IPS DF 6.9 (cell line): ENCODE measurements around the gene EIF4E3.

Source experiments
- DNase-seq: peaks from one replicate; pipeline ENCODE4 v3.0.0-alpha.2; 2013; ENCODE audit warnings: low read depth, low spot score
- H3K27ac ChIP-seq: one replicate; pipeline ENCODE4 v1.5.1; 2013; ENCODE audit warnings: low read length, control low read depth
- H3K27me3 ChIP-seq: 2 replicates; pipeline ENCODE4 v1.6.1; 2013; ENCODE audit warnings: mild to moderate bottlenecking, low read length; ENCODE audit not compliant: control insufficient read depth, insufficient read depth
- H3K36me3 ChIP-seq: 2 replicates; pipeline ENCODE4 v1.6.1; 2013; ENCODE audit warnings: low read length; ENCODE audit not compliant: control insufficient read depth, insufficient read depth
- H3K4me1 ChIP-seq: 2 replicates; pipeline ENCODE4 v1.6.1; 2013; ENCODE audit warnings: low read length; ENCODE audit not compliant: control insufficient read depth, insufficient read depth
- H3K4me3 ChIP-seq: 2 replicates; pipeline ENCODE4 v1.5.1; 2013; ENCODE audit warnings: mild to moderate bottlenecking, low read length
- H3K9me3 ChIP-seq: 2 replicates; pipeline ENCODE4 v1.6.1; 2013; ENCODE audit warnings: low read length, inconsistent platforms; ENCODE audit not compliant: control insufficient read depth, insufficient read depth
- WGBS: extraction: QIAGEN DNeasy Blood & Tissue Kit; methylation state at CpG from one replicate; pipeline ENCODE4 v1.1.7; 2013; ENCODE audit warnings: mixed read lengths, missing lambda C conversion rate; ENCODE audit not compliant: insufficient read length, insufficient coverage; 5-methylcytosine and 5-hydroxymethylcytosine counted together

The EIF4E3 gene

DNA sequence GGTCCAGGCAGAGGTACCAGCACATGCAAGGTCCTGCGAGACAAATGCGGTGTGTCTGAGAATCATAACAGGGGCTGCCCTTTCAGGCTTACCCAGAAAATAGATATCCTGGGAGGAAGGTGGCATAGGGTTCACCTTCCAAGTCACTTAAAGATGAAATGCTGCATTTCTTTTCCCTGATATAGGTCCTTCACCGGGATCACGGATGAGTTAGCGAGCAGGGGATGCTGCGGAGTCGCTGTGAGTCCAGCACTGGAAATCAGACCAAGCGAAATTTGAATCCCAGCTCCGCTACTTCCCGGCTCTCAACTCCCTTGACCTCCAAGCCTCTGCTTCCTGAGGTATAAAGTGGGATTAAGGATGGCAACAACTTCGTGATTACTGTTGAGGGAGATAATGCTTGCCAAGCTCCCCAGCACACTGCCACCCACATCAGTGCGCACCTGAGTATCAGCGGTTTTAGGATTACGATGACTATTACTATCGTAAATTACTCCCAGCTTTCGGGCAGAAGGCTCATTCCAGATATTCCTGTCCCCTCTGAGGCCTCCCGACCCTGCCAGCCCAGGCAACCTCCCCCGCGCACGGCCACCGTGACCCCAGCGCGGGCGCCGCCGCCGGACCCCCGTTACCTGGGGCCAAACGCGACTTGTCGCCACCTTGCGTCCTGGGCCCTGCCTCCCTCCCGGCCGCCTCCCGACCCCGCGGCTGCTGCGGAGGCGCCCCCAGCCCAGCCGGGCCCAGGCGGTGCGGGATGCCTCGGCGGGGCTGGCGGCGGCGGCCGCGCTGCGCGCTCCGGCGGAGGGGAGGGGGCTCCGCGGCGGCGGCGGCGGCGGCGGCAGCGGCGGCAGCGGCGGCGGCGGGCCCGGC, 27.9 kb upstream of the EIF4E3 start:
- peak overlapping the region; percentile 72; the same call in 1 of the 2 replicates for H3K4me3 ChIP-seq
- no peak for DNase-seq
- H3K36me3 ChIP-seq, result no peaks in the 10 kb centered on the region
- WGBS, result no CpG with 5 or more reads among the region's 68 CpGs
- peaks cover 6% of the 10 kb centered on the region; the same call in 1 of the 2 replicates for H3K4me1 ChIP-seq
- no peaks in the 10 kb centered on the region for H3K9me3 ChIP-seq
- H3K27ac ChIP-seq, result no peak overlapping the region
- peaks cover 23% of the 10 kb centered on the region for H3K27me3 ChIP-seq

DNA sequence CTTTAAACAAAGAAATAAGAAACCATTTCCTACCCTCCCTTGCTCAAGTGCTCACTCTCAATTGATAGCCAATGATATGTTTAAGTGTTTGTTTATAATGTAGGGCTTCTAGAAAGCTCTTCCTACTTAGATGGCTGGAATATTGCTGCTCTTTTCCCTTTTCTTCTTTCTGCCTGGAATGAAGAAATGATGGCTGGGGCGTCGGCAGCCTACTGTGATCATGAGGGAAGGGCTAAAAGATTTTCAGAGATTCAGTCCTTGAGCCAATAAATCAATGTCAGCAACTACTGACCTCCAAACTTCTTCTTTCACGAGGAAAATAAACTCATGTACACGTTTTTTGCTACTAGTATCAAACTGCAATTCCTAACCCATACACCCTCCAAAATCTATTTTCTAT, 26.4 kb upstream of the EIF4E3 start:
- 100% methylated on average over 2 of the region's 4 CpGs for WGBS
- Histone ChIP-seq H3K27ac (no peak overlapping the region), H3K27me3 (peaks cover 23% of the 10 kb centered on the region), H3K9me3 (no peaks in the 10 kb centered on the region), H3K4me1 (peaks cover 6% of the 10 kb centered on the region; the same call in 1 of the 2 replicates), H3K4me3 (no peak overlapping the region), H3K36me3 (no peaks in the 10 kb centered on the region)
- no peak for DNase-seq

DNA sequence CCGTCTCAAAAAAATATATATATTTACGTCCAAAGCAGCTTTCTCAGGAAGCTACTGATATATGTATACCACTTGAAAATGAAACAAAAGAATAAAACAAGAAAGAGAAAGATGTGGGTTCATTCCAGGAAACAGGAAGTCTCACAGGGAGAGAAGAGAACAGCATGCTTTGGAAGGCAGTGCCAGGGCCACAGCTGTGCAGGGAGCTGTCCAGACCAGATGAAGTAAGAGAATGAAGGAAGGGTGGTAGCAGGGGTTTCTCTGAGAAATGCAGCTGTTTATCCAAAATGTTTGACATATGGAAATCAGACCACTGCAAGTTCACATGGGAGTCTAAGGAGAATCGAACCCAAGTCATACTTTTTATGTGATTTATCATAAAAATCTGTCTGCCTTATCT, 19.5 kb upstream of the EIF4E3 start:
- H3K9me3 ChIP-seq, result no peaks in the 10 kb centered on the region
- no peaks in the 10 kb centered on the region for H3K27me3 ChIP-seq
- H3K4me1 ChIP-seq, result no peaks in the 10 kb centered on the region
- H3K27ac ChIP-seq, result no peak overlapping the region
- WGBS, result no CpG with 5 or more reads among the region's 3 CpGs
- H3K36me3 ChIP-seq, result no peaks in the 10 kb centered on the region
- no peak for DNase-seq
- H3K4me3 ChIP-seq, result no peak overlapping the region

DNA sequence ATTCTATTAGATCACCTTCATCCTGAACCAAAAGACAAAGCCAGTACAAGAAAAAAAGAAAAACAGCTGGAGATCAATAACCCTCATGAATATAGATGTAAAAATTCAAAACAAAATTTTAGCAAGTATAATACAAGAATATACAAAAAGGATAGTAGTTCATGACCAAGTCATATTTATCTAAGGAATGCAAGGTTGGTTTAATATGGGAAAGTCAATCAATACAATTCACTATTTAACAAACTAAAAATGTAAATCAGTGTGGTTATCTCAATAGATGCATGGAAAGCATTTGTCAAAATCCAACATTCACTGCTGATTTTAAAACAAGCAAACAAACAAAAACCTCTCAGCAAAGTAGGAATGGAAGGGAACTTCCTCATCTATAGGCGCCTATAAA, 17.4 kb upstream of the EIF4E3 start:
- DNase-seq, result no peak
- WGBS, result no CpG with 5 or more reads among the region's 1 CpG
- Histone ChIP-seq H3K27me3 (no peaks in the 10 kb centered on the region), H3K9me3 (no peaks in the 10 kb centered on the region), H3K27ac (no peak overlapping the region), H3K4me3 (no peak overlapping the region), H3K36me3 (no peaks in the 10 kb centered on the region), H3K4me1 (no peaks in the 10 kb centered on the region)

DNA sequence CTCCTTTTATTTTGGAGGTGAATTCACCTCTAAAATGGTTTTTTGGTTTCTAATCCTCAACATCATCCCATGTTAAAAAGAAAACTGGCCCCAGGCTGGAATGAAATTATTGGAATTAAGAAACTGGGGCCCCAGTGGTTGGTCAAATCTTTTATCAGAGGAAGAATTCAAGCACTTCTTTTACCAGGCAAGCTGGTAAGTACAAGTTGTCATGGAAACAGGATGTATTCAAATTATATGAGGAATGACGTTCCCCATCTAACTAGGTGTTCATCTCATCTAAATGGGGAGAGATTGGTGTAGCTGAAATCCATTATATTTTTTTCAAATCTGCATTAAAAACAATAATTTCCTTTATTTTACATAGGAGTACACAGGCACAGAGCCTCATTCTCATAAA, 9.7 kb upstream of the EIF4E3 start:
- Histone ChIP-seq H3K9me3 (no peaks in the 10 kb centered on the region), H3K4me3 (no peak overlapping the region), H3K27me3 (no peaks in the 10 kb centered on the region), H3K27ac (no peak overlapping the region), H3K36me3 (no peaks in the 10 kb centered on the region), H3K4me1 (no peaks in the 10 kb centered on the region; the same call in 1 of the 2 replicates)
- WGBS, result no CpG with 5 or more reads among the region's 1 CpG
- no peak for DNase-seq

DNA sequence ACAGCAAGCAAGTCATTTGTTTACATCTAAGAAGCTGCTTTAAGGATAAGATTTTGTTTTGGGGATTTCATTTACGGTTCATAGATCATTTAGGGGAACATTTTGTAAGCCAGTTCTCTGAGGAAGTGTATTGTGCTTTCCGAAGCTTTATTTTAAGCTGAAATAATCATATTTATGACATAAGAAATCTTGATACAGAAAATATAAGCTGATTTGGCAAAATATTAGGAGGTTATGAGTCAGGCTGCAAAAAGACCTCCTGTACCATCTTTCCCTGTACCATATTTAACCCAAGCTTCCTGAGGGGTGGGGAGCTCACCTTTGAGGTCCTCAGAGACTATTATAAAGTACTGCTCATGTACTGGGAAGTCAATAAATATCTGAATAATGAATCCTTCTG, 8.1 kb upstream of the EIF4E3 start:
- Histone ChIP-seq H3K9me3 (no peaks in the 10 kb centered on the region), H3K4me1 (peaks cover 4% of the 10 kb centered on the region; the same call in 1 of the 2 replicates), H3K4me3 (no peak overlapping the region), H3K27ac (no peak overlapping the region), H3K27me3 (no peaks in the 10 kb centered on the region), H3K36me3 (no peaks in the 10 kb centered on the region)
- no CpG with 5 or more reads among the region's 2 CpGs for WGBS
- DNase-seq, result no peak

DNA sequence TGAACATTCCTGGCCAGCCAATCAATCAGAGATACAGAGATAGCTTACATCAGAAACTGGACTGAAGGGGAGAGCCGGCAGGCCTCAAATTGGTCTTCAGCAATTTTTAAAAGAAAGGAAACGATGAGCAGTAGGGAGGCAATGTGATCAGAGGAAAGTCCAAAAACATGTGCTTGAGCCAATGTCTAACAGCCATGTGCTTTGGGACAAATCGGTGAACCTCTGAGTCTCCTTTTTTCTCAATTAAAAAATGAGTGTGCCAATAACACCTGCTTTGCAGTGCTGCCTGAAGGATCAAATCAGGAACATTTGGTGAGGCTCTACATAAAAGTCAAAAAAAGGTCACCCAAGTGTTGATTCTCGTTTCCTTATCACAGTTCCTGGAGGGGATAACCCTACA, 7.4 kb upstream of the EIF4E3 start:
- Histone ChIP-seq H3K4me1 (peaks cover 4% of the 10 kb centered on the region; the same call in 1 of the 2 replicates), H3K9me3 (no peaks in the 10 kb centered on the region), H3K4me3 (no peak overlapping the region), H3K36me3 (no peaks in the 10 kb centered on the region), H3K27ac (no peak overlapping the region), H3K27me3 (no peaks in the 10 kb centered on the region)
- no peak for DNase-seq
- WGBS, result no CpG with 5 or more reads among the region's 4 CpGs

DNA sequence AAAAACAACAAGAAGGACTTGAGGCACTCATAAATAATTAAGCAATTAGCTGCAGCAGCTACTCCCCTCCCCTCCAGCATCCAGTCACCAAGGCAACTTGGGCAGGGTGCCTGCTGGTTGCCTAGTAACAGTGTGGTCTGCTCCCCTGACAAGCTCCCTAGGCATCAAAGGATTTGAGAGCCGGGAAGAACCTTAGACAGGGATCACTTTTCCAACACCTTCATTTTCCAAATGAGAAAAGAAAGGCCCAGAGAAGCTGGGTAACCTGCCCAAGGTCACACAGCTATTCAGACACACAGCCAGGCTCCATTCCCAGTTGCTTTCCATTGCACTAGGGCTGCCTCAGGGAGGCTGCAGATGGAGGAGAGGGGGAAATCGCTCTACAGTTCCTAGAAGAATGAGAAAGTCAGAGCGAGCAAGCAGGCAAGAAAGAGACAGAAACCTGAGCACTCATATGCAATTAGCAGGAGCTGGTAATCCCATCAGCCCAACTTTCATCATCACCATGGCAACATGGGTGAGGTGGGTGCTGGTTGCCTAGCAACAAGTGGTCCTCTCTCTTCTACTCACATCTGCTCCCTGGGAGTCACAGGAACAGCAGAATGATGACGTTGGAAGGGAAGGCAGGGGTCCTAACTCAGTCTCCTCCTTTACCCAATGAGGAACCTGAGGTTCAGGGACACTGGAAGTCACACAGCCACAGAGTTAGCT, 3.6 kb upstream of the EIF4E3 start:
- Histone ChIP-seq H3K36me3 (no peaks in the 10 kb centered on the region; the same call in 1 of the 2 replicates), H3K4me3 (no peak overlapping the region), H3K9me3 (no peaks in the 10 kb centered on the region), H3K4me1 (peaks cover 4% of the 10 kb centered on the region; the same call in 1 of the 2 replicates), H3K27ac (no peak overlapping the region), H3K27me3 (peaks cover 3% of the 10 kb centered on the region; the same call in 1 of the 2 replicates)
- WGBS, result no CpG with 5 or more reads among the region's 4 CpGs
- DNase-seq, result peak; percentile 75

DNA sequence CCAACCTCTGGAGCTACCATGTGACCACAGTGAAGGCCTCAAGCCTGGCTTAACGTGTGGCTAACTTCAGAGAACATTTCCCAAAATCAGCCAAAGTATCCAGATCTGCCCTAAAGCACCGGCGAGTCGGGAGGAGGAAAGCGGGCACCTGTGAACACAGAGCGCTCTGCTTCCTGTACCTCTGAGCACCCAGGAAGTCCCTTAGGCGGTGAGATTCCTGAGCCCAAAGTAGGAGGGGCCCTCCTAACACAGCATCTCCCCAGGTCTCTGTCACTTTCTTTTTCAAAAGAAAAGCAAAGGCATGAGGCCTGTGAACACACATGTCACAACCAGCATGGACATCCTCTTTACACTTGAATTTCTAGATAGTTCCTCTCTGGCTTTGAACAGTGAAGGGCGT, 944 bp upstream of the EIF4E3 start:
- Histone ChIP-seq H3K9me3 (no peaks in the 10 kb centered on the region), H3K27me3 (peaks cover 6% of the 10 kb centered on the region; the same call in 1 of the 2 replicates), H3K27ac (no peak overlapping the region), H3K36me3 (no peaks in the 10 kb centered on the region; the same call in 1 of the 2 replicates), H3K4me3 (no peak overlapping the region), H3K4me1 (peaks cover 4% of the 10 kb centered on the region; the same call in 1 of the 2 replicates)
- DNase-seq, result no peak
- no CpG with 5 or more reads among the region's 8 CpGs for WGBS

DNA sequence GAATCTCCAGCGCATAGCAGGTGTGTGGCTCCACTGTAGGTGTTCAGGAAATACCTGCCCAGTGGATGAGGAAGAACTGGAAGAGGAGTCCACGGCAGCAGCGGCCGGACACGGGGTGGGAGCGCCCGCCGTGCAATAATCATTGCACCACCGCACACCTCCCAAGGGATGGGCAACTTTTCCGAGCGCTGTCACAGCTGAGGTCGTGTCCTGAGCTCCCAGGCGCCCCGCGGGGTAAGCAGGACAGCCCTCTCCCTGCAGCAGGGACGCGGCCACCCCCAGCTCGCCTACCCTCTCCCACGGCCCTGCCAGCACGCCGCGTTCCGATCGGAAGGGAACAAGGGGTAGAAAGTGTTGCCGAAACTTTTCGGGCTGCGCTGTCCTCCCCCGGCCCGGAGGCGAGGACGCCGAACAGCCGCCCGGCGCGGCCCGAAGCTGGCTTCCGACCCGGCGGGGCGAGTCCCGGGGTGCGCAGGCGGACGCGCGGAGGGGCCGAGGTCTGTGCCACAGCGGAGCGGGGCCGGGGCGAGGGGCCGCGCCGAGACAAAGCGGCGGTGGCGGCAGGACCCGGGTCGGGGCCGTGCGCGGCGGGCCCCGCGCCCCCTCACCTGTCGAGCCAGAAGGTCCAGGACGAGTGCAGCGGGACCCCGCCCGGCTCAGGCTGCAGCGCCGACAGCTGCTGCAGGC, 475 bp downstream of the EIF4E3 start:
- WGBS, result no CpG with 5 or more reads among the region's 73 CpGs
- Histone ChIP-seq H3K4me3 (peak overlapping the region; percentile 88), H3K4me1 (peaks cover 4% of the 10 kb centered on the region; the same call in 1 of the 2 replicates), H3K9me3 (no peaks in the 10 kb centered on the region), H3K36me3 (no peaks in the 10 kb centered on the region; the same call in 1 of the 2 replicates), H3K27me3 (peaks cover 6% of the 10 kb centered on the region; the same call in 1 of the 2 replicates), H3K27ac (no peak overlapping the region)
- DNase-seq, result no peak
